HG03442 (cell line): ENCODE data around the gene ALDH3B2.
"Not testable (repeated sequence)": the region's sequence is repeated elsewhere in the genome, so short reads cannot be mapped to it uniquely, and the experiment has no call there.

Source experiments
- ATAC-seq: cut with Tn5 transposase; IDR thresholded peaks from one replicate; pipeline ENCODE4 v1.9.1; 2021; ENCODE audit warnings: mild to moderate bottlenecking, moderate library complexity; ENCODE audit not compliant: unreplicated experiment

Gene ALDH3B2

GRCh38 chr11:67632175-67632981 is 42.0 kb downstream of the ALDH3B2 start:
- no peak for ATAC-seq

DNA sequence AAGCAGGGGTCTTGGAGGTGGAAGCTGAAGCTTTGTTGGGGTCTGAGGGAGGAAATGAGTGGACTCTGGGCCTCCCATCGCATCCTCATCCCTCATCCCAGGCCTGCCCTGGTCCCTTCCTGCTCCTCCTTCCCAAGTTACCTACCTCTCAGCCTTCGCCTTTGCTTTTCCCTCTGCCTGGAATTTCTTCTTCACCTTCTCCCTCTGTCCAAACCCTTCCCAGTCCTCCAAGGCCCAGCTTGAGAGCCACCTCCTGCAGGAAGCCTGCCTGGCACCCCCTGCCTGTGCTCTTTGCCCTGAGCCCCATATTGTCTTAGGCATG is 42.6 kb downstream of the ALDH3B2 start:
- no peak for ATAC-seq

DNA sequence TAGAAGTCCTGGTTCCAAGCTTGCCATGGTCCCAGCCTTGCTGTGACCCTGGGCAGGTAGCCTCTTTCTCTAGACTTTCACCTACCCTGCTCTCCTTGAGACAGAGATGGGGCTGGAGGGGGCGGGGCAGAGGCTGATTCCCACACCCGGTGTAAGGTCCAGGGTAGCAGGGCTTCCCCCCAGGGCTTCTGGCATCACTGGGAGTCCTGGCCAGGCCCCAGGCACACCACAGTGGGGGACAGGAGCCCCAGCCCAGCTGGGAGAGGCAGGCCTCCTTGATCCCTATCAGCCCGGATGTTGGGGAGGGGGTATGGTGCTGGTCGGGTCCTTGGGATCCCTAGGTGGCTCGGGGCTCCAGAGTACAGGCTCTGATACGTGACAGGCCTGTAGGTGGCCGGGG is 43.0 kb downstream of the ALDH3B2 start:
- no peak for ATAC-seq

DNA sequence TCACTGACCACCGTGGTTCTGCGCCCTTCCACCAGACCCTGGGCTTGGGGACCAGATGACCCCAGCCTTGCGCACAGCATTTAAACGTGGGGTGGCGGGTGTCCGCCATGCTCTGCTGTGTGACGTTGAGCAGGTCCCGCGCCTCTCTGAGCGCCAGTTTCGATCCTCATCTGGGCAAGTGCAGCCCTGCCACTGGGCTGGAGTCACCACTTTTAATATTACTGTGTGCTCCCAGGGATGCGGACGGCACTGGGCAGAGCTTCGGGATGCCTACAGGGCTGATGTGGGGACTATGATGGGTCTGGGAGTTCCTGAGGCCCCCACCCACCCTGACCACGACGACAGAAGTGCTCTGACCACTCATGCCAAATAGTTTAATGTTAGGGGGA is 43.5 kb downstream of the ALDH3B2 start:
- no peak for ATAC-seq

DNA sequence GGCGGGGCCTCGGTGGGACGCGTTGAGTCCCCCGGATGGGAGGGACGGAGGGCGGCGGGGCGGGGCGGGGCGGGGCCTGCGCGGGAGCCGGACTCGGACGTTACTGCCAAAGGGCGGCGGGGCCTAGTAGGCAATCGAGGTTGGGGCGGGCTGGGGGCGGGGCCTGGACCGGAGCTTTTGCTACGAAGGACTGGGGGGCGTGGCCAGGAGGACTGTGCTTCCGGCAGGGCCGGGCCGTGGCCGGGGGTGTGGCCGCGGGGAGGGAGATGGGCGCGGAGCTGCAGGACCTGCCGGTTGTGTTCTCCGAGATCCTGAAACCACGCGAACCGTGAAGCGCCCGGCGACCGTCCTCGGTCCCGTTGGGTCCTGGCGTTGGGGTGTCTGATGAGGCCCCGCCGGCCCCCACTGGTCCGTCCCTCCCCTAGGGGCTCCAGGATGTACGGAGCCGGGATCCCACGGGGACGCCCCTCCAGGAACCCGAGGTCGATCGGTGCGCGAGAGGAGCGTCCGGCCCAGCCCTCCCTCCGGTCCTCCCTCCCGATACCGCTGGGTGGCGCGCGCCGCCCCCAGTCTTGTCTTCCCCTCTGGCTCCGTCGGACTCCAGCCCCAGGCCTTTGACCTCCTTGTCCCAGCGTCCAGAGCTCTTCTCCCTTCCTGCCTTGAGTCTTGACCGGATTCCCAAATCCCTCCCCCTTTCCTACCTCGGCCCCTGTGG is 44.0 kb downstream of the ALDH3B2 start:
- peak; percentile 55 for ATAC-seq

GRCh38 chr11:67629386-67630227 is 44.8 kb downstream of the ALDH3B2 start, which contains the start of gene NUDT8:
NUDT8 (minus strand) TSS chr11:67629937; CDS start chr11:67629911, 26 bp downstream.
- peak; percentile 51 for ATAC-seq

GRCh38 chr11:67628710-67629385 is 45.6 kb downstream of the ALDH3B2 start:
- no peak for ATAC-seq

DNA sequence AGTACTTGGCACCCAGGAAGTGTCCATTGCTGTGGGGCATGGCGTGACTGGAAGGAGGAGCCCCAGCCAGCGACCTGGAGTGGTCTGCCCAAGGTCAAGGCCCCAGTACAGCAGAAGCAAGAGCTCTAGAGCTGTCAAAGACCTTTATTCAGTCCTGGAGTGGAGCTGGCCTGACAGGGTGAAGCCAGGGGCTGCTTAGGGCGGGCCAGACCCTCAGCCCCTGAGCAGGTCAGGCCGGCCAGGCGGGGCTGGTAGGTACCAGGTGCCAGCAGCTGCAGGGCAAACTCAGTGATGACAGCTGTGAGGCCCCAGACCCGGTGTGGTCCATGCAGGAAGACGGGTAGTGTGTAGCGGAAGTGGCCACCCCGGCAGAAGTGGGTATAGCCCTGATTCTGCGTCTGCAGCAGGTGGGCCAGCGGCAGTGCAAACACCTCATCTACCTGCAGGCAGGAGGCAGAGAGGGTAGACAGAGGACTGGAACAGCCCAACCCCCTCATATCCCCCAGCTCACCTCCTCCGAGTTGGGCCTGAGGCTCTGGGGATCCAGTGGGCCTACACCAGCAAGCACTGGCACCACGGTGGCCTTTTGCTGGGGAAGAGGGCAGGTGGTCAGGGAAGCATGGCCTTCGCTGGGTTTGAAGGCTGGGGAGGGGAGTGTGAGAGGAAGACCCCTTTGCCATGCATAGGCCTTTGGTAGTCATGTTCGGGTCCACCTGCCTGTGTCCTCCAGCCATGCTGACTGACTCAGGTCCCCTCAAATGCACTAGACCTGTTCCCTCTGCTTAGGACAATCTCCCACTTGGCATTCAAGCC is 46.4 kb downstream of the ALDH3B2 start:
- ATAC-seq = no peak

GRCh38 chr11:67627441-67627811 is 47.0 kb downstream of the ALDH3B2 start:
- ATAC-seq = no peak

GRCh38 chr11:67626970-67627369 is 47.5 kb downstream of the ALDH3B2 start:
- ATAC-seq = no peak

DNA sequence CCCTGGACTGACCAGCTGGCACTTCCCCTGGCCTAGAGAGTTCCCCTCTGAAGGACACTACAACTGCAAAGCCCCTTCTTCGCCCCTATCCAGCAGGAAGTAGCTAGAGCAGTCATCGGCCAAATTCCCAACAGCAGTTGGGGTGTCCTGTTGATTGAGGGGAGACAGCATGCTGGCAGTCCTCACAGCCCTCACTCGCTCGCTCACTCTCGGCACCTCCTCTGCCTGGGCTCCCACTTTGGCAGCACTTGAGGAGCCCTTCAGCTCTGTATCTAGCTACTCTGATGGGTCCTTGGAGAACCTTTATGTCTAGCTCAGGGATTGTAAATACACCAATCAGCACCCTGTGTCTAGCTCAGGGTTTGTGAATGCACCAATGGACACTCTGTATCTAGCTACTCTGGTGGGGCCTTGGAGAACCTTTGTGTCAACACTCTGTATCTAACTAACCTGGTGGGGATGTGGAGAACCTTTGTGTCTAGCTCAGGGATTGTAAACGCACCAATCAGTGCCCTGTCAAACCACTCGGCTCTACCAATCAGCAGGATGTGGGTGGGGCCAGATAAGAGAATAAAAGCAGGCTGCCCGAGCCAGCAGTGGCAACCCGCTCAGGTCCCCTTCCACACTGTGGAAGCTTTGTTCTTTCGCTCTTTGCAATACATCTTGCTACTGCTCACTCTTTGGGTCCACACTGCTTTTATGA is 48.1 kb downstream of the ALDH3B2 start:
- ATAC-seq = not testable (repeated sequence)

GRCh38 chr11:67623795-67624194 is 50.6 kb downstream of the ALDH3B2 start:
- not testable (repeated sequence) for ATAC-seq

- not testable (repeated sequence) for ATAC-seq
Observed at GRCh38 chr11:67622905-67623304, 51.5 kb downstream of the ALDH3B2 start.

- ATAC-seq = not testable (repeated sequence)
Observed at GRCh38 chr11:67621928-67622327, 52.5 kb downstream of the ALDH3B2 start.

DNA sequence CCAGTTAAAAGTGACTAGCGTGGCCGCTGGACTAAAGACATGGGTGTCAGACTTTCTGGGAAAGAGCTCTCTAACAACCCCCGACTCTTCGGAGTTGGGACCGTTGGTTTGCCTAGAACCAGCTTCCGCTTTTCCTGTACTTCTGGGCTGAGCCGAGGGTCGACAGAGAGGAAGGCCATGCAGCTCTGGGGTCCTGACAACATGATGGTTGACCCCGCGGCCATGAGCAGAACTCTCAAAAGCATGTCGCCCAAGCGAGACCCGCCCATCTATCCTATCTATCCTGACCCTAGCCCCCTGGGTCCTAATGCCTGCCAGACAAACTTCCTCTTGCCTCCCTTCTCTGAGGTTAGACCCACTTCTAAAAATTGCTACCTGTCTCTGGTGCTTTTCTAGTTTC is 53.8 kb downstream of the ALDH3B2 start:
- not testable (repeated sequence) for ATAC-seq

DNA sequence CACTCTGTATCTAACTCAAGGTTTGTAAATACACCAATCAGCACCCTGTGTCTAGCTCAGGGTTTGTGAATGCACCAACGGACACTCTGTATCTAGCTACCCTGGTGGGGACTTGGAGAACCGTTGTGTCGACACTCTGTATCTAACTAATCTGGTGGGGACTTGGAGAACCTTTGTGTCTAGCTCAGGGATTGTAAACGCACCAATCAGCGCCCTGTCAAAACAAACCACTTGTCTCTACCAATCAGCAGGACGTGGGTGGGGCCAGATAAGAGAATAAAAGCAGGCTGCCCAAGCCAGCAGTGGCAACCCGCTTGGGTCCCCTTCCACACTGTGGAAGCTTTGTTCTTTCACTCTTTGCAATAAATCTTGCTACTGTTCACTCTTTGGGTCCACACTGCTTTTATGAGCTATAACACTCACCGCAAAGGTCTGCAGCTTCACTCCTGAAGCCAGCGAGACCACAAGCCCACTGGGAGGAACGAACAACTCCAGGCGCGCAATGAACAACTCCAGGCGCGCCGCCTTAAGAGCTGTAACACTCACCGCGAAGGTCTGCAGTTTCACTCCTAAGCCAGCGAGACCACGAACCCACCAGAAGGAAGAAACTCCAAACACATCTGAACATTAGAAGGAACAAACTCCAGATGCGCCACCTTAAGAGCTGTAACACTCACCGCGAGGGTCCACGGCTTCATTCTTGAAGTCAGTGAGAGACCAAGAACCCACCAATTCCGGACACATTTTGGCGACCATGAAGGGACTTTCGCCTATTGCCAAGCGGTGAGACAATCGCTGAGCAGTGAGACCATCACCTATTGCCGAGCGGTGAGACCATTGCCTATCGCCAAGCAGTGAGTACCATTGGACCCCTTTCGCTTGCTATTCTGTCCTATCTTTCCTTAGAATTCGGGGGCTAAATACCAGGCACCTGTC is 54.5 kb downstream of the ALDH3B2 start:
- ATAC-seq = not testable (repeated sequence)

GRCh38 chr11:67618901-67619659 is 55.3 kb downstream of the ALDH3B2 start:
- not testable (repeated sequence) for ATAC-seq
